NCI-H1436 treated with DMSO at 0.1 percent for 48 hours (cell line): ENCODE data around the gene CDC5L.

Source experiments
- DNase-seq: peaks from one replicate; lab custom pipeline; 2025; lab: John Stamatoyannopoulos, UW

CDC5L gene

DNA sequence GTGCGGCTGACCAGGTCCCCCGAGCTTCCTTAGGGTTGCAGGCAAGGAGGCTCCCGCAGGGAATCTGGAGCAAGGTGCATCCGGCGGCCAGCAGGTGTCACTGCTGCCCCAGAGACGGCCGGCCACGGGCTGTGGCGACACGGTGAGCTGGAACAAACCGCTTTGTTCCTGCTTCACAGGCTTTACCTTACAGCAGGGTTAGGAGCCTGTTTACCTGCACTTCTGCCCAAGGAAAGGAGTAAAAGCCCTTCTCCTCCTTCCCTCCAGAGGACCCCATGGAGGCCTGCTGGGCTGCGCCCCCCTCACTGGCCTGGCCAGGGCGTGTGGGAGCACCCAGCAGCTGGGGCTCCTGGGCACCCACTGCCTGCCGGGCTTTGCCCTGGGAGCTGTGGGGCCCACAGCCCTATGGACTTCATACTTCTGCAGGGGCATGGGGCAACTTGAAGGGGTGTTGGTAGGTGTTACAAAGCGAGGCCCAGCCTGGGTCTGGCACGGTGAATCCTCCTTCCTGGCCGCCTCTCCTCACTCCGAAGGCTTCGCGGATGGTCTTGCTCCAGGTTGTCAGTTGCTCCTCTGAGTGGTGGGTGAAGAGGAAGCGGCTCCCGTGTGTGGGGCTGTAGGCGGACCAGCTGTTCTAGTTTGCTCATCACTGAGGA, 88.4 kb downstream of the CDC5L start:
- DNase-seq = no peak

GRCh38 chr6:44476849-44477248, 89.3 kb downstream of the CDC5L start:
- no peak for DNase-seq

GRCh38 chr6:44477293-44477894, 89.9 kb downstream of the CDC5L start:
- DNase-seq = no peak

GRCh38 chr6:44478158-44478557, 90.7 kb downstream of the CDC5L start:
- no peak for DNase-seq

GRCh38 chr6:44478591-44479254, 91.2 kb downstream of the CDC5L start:
- no peak for DNase-seq

DNA sequence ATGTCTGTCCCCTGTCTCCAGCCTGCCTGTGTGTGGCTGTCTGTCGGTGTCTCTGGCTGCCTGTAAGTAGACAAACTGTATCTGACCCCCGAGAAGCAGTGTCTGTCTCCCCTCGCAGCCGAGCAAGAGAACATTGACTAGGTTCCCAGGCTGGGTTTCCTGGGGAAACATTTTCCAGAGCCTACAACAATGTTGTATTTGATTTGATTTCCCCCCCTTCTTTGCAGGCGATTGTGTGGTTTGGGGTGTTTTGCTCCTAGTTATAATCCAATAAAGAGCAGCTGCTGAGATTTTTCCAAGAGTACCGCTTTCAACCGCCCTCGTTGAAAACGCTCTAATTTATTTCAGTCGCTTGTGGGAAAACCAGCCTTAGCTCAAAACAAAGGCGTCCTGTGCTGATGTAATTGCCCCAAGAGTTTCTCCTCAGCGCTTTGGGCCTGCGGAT, 92.6 kb downstream of the CDC5L start:
- no peak for DNase-seq

DNA sequence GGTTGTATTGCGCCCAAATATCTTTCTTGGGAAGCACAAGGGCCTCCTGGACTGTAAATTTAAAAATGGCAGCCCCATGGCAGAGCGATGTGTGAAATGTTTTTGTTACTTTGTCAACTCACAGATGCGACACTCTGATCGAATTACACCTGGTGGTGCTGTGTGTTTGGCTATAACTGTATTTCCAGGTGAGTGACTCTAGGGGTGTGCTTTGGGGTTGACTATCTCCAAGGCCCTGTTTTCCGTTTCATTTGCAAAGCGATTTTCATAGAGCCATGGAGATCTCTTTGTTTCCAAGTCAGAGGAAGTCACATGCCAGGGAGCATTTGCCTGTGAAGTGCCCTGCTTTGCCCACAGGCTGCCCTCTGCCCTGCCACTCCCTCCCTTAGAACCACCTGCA, 93.5 kb downstream of the CDC5L start:
- DNase-seq = no peak

DNA sequence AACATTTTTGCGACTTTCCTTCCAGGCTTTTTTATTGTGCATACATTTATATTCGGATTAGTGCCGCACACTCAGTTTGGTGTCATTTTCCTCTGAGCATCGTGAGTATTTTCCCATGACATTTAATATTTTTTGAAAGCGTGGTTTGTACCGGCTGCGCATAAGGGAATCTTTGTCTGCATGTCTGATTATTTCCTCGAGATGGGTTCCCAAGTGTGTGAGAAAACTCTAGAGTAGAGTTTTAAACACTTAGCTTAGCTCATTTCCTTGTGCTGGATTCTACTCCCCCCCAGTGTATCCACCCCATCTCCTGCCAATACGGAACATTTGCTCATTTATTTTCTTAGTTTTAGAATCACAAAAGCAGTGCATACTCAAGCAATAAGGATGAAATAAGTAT, 94.3 kb downstream of the CDC5L start:
- DNase-seq = no peak

GRCh38 chr6:44485601-44486401, 98.3 kb downstream of the CDC5L start:
- no peak for DNase-seq

DNA sequence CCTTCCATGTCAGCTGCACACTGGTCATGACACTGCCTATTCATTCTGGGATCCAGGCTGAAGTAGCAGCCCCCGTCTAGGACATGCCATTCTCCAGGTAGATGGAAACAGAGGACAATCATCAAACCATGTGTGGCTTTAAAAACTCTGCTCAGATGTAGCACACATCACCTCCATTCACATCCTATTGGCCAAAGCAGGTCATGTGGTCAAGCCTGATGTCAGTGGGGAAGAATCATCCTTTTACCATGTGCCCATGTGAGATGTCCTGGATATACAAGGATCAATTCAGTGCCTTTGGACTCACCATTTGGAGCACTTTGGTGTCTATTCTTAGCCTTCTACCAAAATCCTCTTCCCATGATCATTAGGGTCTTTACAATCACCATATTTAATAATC, 99.5 kb downstream of the CDC5L start:
- no peak for DNase-seq

DNA sequence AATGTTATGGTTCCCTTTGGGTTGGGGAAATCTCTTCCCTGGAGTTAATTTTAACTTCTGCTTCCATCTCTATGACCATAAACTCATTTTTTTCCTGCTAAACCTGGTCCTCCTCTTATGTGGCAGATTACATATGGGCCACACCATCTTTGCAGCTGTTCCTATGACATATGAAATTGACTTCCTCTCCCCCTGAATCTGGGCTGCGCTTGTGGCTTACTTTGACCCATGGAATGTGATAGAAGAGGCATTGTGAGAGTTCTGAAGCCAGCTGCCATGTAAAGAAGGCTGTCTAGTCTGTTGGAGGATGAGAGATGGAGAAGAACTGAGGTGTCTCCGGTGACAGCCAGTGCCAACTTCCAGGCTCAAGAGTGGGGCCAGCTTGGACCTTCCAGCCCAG, 100.1 kb downstream of the CDC5L start:
- DNase-seq = no peak

DNA sequence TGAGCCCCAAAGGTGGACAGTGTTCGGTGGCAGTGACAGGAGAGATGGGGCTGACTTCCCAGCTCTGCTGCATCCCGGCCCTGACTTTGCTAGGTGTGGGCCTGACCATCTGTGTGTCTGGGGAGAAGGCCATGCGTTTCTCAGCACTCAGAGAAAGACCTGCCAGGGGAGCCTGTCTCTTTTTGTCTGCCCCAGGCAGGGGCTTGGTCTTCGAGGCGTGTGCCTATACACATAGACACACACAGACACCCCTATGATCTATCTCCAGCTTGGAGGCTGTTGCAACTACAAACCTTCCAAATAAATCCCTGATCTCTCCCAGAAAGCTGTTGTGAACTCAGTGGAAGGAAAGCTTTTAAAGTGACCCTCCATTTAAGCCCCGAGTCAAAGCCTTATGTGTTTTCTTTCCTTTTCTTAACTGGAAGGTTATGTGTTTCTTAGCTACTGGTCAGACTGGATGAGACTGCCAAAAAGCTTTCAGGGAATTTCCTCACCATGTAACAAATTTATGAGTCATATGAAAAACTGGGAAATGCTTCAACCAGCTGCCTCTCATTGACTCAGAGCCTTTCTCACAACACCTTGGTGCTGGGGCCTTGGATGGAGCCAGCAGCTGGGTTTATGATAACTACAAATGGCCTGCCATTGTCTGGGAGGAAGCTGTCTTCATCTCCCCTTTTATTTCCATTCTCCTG, 102.6 kb downstream of the CDC5L start:
- DNase-seq = no peak

DNA sequence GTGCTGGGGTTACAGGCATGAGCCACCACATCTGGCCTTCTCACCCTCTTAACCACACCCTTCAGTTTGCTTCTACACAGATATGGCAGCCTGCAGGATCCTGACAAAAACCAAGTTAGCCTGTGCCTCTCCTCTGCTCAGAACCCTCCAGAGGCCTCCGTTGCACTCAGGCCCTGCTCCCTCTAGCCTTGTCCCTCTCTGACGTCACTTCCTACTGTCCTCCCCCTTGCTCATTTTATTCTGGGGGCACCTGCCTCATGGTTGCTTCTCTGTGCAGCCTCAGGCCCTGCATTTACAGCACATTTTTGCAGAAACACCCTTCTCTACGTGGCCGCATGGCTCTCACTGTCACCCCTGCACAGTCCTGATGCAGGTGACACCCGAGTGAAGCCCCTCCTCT, 105.6 kb downstream of the CDC5L start:
- no peak for DNase-seq

- no peak for DNase-seq
These were observed 106.1 kb downstream of the CDC5L start for GRCh38 chr6:44493593-44493992.

- no peak for DNase-seq
These were observed 106.5 kb downstream of the CDC5L start for GRCh38 chr6:44494011-44494501.

DNA sequence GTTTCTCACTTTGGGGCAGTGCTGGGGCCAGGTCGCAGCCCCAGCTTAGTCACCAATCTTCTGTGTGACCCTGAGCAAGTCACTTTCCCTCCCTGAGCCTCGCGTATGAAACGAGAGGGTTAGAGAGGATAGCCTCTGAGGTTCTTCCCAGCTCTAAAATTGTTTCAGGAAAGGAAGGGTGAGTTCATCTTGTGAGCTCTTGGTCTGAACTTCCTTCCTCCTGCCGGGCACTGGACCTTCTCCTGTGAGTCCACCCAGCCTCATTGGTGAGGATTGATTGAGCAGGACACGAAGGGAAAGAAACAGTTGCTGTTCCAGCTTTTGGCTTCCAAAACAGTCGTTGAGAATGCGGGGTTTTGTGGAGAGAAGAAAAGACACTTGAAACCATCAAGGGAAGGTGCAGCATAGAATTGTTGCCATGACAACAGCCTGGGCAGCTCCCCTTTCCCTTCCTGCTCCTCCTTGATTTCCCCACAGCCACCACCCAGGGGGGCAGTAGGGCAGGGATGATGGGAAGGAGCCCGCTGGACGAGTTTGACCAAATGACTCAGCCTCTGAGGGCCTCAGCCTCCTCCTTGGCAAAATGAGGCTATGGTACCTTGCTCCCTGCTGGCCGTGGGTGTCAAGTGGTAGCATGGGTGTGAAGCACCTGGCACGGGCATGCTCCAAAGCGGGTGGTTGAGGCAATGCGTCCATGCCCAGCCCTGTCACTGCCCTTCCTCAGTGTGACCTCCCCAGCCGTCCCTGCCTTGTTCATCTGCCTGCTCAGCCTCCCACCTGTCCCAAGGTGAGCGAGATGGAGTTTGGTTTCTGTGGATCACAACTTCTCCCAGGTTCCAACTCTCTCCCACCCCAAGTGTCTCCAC, 107.8 kb downstream of the CDC5L start:
- no peak for DNase-seq

GRCh38 chr6:44496665-44497369, 109.3 kb downstream of the CDC5L start:
- DNase-seq = no peak

DNA sequence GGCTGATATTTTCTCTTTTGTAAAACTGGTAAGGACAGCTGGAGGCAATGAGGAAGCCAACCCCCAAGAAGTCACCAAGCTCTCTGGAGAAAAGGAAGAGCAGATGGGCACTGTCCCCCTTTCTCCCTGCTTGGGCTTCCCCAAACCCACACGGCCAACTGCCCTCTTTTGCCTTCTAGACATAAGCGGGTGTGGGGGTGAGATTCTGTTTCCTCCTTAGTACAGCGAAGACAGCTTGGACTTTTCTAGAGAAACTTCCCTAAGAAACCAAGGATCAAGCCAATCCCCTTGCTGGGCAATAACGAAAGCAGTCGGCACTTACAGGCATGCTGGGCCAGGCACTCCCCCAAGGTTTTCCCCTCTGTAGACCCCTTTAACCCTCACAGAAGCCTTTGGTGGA, 110.3 kb downstream of the CDC5L start:
- DNase-seq = no peak

DNA sequence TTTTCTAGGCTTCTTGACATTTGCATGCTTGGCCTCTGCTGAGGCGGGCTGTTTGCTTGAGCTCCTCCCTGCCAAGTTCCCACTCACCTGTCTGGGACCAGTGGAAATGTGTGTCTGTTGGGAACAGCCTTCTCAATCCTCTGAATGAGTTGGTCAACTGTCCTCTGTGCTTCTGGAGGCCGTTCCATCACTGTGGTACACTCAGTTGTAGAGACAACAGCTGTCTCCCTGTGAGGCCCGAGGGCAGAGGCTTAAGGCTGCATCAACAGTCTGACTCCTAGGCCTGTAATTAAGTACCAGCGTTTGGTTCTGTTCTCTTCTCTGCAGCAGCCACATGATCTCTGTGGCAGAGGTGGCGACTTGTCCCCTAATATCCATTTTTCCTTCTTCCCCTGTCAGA, 110.9 kb downstream of the CDC5L start:
- DNase-seq = no peak

DNA sequence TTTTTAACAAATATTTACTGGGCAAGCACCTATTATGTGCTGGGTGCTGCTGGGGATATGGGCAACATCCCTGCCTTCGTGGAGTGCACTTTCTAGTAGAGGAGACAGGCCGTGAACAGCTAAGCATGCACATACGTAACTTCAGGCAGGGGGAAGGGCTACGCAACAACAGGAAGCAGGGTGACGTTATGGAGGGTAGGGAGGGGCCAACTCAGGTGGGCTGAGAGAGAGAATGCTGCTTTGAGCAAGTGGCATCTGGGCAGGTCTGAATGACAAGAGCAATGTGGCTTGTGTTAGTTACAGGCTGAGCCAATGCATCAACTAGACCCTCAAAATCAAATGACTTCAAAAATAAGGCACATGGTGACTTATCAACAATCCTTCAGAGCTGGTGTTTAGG, 112.1 kb downstream of the CDC5L start:
- DNase-seq = no peak
